Measurements from ENCODE around the gene CCDC106.

- TF ChIP-seq, protein P1, sequence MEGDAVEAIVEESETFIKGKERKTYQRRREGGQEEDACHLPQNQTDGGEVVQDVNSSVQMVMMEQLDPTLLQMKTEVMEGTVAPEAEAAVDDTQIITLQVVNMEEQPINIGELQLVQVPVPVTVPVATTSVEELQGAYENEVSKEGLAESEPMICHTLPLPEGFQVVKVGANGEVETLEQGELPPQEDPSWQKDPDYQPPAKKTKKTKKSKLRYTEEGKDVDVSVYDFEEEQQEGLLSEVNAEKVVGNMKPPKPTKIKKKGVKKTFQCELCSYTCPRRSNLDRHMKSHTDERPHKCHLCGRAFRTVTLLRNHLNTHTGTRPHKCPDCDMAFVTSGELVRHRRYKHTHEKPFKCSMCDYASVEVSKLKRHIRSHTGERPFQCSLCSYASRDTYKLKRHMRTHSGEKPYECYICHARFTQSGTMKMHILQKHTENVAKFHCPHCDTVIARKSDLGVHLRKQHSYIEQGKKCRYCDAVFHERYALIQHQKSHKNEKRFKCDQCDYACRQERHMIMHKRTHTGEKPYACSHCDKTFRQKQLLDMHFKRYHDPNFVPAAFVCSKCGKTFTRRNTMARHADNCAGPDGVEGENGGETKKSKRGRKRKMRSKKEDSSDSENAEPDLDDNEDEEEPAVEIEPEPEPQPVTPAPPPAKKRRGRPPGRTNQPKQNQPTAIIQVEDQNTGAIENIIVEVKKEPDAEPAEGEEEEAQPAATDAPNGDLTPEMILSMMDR (IDR thresholded peaks at IDR 0.05), result no peak
- no peak for TF ChIP-seq POLR2A (IDR thresholded peaks at IDR 0.05)
Measured at GRCh38 chr19:55618426-55618825, 29.6 kb upstream of the CCDC106 start.

All from Peyer's patch (tissue), 4 donors.